ENCODE data around the gene SMARCC1.
"Not testable (repeated sequence)": the region's sequence is repeated elsewhere in the genome, so short reads cannot be mapped to it uniquely, and the experiment has no call there.

SMARCC1 gene

DNA sequence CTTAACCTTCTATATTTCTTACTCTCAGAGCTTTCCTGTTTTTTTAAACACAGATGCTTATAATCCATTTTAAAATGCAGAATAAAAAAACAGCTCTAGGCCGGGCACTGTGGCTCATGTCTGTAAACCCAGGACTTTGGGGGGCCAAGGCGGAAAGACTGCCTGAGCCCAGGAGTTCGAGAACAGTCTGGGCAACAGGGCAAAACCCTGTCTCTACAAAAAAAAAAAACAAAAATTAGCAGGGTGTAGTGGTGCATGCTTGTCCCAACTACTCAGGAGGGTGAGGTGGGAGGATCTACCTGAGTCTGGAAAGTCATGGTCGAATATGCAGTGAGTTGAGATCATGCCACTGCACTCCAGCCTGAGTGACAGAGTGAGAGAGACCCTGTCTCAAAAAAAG is 15.5 kb downstream of the SMARCC1 start:
- DNase-seq = no peak

- no peak for DNase-seq
These were observed 19.5 kb downstream of the SMARCC1 start for GRCh38 chr3:47762233-47762632.

- no peak for DNase-seq
These were observed 20.6 kb downstream of the SMARCC1 start for GRCh38 chr3:47761046-47761445.

DNA sequence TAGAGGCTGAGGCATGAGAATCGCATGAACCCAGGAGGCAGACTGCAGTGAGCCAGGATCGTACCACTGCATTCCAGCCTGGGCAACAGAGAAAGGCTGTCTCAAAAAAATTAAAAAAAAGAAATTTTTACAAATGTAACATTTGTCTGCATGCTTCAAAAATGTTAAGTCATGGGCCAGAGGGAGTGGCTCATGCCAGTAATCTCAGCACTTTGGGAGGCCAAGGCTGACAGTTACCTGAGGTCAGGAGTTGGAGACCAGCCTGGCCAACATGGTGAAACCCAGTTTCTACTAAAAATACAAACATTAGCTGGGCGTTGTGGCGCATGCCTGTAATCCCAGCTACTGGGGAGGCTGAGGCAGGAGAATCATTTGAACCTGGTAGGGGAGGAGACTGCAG is 21.5 kb downstream of the SMARCC1 start:
- not testable (repeated sequence) for DNase-seq

GRCh38 chr3:47758261-47759025 is 23.2 kb downstream of the SMARCC1 start:
- DNase-seq = no peak

GRCh38 chr3:47752716-47753115 is 29.0 kb downstream of the SMARCC1 start:
- DNase-seq = no peak

DNA sequence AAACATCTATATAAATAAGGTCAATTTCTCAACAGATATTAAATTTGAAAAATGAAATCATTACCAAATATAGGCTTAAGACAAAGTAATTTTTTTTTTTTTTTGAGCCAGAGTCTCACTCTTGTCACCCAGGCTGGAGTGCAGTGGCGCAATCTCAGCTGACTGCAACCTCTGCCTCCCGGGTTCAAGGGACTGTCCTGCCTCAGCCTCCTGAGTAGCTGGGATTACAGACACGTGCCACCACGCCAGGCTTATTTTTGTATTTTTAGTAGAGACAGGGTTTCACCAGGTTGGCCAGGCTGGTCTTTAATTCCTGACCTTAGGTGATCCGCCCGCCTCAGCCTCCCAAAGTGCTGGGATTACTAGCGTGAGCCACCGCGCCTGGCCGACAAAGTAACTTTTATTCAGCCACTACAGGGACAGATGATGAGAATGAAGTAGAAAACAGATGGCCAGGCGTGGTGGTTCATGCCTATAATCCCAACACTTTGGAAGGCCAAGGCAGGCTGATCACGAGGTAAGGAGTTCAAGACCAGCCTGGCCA is 30.8 kb downstream of the SMARCC1 start:
- not testable (repeated sequence) for DNase-seq

DNA sequence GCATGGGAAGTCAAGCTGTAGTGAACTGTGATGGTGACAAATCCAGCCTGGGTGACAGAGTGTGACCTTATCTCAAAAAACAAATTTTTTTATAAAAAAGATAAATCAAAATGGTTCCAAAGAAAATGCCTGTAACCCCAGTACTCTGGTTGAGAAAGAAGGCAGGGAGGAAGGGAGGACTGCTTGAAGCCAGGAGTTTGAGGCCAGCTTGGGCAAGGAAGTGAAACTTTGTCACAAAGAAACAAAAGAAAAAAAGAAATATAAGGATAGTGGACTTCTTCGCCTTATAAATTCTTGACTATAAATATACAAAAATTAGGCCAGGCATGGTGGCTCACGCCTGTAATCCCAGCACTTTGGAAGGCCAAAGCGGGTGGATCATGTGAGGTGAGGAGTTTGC is 34.1 kb downstream of the SMARCC1 start:
- DNase-seq = no peak

GRCh38 chr3:47746264-47746663 is 35.4 kb downstream of the SMARCC1 start:
- DNase-seq = no peak

DNA sequence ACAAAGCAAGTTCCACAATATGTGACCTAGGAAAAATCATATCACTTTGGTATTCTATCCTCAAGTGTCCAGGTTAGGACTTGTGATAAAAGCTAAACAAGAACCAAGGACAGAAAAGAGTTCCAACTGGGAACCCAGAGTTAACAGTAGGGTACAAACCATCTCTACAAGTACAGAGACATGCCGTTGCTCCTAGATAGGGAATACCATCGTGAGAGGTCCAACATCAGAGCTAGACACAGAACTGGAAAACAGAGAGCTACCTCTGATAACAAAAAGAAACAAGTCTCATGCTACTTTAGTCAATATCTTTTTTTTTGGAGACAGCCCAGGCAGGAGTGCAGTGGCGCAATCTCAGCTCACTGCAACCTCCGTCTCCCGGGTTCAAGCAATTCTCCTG is 37.8 kb downstream of the SMARCC1 start:
- no peak for DNase-seq

GRCh38 chr3:47743352-47743751 is 38.3 kb downstream of the SMARCC1 start:
- not testable (repeated sequence) for DNase-seq

DNA sequence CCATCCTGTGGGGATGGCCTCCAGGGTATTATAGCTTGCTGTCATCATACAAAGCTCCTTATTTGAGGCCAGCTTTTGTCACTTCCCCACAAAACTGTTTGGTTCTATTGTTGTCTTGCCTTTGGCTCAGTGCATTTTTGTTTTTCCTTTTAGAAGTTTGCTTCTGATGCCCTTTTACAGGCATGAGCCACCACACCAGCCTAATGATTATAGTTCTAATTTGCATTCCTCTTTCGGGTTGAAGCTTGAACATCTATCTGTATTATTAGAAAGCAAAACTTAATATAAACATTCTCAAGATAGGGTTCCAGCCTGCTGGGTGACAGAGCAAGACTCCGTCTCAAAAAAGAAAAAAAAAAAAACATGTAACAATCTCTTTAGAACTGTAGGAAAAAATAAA is 39.8 kb downstream of the SMARCC1 start:
- DNase-seq = no peak

DNA sequence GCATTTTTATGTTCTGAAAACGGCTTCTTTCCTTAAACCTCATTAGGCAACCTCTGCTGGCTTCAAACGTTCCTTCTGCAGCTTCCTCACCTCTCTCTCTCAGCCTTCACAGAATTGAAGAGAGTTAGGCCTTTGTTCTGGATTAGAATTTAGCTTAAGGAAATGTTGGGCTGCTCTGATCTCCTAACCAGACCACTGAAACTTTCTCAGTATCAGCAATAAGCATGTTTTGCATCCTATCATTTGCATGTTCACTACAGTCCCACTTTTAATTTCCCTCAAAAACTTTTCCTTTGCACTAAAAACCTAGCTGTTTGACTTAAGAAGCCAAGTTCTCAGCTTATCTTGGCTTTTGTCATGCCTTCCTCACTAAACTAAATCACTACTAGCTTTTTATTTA is 49.5 kb downstream of the SMARCC1 start:
- DNase-seq = no peak

DNA sequence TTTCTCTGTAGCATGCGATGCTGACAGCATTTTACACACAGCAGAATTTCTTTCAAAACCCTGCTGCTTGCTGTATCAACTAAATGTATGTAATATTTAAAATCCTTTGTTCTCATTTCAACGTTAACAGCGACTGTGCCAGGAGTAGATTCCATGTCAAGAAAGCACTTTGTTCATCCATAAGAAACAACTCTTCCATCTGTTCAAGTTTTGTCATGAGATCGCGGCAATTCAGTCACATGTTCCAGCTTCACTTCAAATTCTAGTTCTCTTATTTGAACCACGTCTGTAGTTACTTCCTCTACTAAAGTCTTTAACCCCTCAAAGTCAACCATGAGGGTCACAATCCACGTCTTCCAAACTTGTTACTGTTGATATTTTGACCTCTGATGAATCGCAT is 50.6 kb downstream of the SMARCC1 start:
- DNase-seq = no peak

DNA sequence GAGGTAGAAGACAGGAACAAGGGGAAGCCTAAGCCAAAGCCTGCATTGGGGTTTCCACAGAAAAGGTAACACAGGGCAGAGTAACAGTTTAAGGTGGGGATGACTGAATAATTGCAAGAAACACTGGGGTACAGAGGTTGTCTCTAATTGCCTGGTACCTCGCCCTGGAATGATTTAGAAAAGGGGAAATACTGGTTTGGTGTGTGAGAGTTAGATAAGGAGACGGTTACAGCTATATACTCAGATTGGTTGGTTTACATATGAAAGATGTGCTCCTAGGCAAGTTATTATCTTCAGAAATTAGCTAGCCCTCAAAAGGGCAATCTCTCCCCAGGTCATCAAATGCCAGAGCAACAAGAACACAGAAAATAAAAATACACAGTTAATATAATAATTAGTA is 58.8 kb downstream of the SMARCC1 start:
- no peak for DNase-seq

DNA sequence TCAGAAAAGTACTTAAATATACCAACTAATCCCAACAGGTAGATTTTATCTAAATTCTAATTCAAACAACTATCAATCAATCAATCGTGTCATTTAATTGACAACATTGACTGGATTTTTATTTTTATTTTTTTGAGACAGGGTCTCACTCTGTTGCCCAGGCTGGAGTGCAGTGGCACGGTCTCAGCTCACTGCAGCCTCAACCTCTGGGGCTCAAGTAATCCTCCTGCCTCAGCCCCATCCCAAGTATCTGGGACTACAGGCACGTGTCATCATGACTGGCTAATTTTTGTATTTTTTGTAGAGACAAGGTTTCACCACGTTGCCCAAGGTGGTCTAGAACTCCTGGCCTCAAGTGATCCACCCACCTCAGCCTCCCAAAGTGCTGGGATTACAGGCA is 64.2 kb downstream of the SMARCC1 start:
- DNase-seq = not testable (repeated sequence)

DNA sequence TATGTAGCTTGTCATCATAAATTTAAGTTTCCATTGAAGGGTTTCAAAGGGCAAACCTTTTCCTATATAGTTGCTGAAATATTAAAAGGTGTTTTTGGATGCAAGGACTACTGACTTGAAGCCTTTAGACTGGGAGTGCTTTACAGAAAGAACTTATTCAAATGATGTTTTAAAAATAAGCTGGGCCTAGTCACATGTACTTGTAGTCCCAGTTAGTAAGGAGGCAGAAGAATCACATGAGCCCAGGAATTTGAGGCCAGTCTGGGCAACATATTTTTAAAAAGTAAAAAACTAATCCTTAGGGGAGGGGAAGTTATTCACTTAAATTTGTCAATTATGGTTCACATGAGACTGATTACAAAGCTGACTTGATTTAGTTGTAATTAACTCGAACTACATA is 65.0 kb downstream of the SMARCC1 start:
- DNase-seq = no peak

- no peak for DNase-seq
These were observed 65.8 kb downstream of the SMARCC1 start for GRCh38 chr3:47715928-47716327.

GRCh38 chr3:47714606-47715005 is 67.1 kb downstream of the SMARCC1 start:
- no peak for DNase-seq

GRCh38 chr3:47713655-47714054 is 68.0 kb downstream of the SMARCC1 start:
- no peak for DNase-seq

DNA sequence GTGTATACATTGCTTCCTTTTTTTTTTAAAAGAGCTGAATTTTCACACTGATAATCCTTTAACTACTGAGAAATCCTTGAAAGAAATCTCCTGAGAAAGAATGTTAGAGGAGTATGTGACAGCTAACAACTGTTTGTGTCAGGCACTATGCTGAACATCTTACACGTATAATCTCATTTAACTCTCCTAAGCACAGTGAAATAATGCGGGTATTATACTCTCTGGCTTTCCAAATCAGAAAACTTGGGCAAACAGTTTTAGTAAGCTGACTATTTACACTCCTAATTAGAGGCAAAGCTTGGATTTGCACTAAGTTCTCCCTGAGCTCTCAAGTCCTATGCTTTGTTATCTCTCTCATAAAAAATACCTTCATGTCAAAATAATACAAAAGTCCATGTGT is 69.3 kb downstream of the SMARCC1 start:
- DNase-seq = no peak

GRCh38 chr3:47711596-47711995 is 70.1 kb downstream of the SMARCC1 start:
- no peak for DNase-seq

DNA sequence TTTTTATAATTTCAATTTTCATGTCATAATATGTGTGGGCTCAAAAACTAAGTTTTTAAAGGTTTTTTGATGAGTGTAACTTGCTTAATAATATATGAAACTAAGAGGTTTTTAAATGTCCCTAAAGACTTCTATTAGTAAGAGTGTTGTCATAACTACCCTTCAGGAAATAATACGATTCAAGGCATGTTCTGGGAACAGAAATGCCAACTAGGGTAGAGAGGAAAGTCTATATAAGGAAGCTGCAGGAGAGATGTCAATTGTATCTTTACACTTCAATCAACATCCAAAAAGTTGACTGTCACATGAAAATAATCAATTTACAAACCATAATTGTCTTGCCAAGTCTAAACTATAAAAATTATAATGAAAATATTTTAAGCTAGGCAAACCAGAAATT is 76.3 kb downstream of the SMARCC1 start:
- DNase-seq = no peak

- DNase-seq = no peak
These were observed 77.5 kb downstream of the SMARCC1 start for GRCh38 chr3:47704237-47704612.

GRCh38 chr3:47701388-47701787 is 80.3 kb downstream of the SMARCC1 start:
- DNase-seq = no peak
